GM19025 (cell line): ENCODE measurements around the gene TRPM3.
A peak's percentile ranks its signal among the peaks of the same experiment; 100 is the strongest.
"Not testable (repeated sequence)": the region's sequence is repeated elsewhere in the genome, so short reads cannot be mapped to it uniquely, and the experiment has no call there.

ENCODE experiments used
- ATAC-seq: cut with Tn5 transposase; IDR thresholded peaks from one replicate; pipeline ENCODE4 v1.9.1; 2021; ENCODE audit warnings: mild to moderate bottlenecking, low read depth, moderate library complexity; ENCODE audit not compliant: unreplicated experiment

TRPM3 gene

DNA sequence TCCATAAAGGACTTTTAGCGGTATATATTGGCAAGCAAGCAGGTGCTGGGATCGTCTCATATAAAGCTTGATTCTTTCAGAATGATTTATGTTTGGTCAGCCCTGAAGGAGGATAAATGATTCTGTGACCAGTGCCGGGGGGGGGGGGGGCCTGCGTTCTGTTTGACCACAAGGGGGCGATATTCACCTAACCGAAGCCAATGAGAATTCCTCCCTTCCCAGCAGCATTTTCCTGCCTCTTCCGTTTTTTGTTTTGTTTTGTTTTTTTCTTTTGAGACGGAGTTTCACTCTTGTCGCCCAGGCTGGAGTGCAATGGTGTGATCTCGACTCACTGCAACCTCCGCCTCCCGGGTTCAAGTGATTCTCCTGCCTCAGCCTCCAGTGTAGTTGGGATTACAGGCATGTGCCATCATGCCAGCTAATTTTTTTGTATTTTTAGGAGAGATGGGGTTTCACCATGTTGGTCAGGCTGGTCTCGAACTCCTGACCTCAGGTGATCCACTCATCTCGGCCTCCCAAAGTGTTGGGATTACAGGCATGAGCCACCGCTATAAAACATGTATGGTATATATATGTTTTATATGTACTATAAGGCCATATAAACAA is 492.2 kb downstream of the TRPM3 start:
- ATAC-seq: not testable (repeated sequence)

DNA sequence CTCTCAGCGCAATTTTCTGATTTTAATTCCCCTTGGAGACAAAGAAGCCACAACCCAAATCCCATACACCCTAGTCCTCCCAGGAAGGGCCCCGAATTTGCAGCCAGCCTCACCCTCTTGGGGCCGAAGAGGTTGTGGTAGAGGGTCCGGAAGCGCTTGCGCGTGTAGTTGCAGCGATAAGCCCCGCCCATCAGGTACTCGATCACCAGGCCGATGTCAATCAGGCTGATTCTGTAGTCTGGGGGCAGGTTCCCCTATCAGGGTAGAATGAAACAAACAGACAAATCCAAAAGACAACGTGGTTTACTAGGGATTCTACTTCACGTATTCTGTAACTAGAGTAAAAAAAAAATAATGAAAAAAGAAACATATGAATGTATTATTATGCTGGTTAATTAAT is 496.3 kb downstream of the TRPM3 start:
- no peak for ATAC-seq

DNA sequence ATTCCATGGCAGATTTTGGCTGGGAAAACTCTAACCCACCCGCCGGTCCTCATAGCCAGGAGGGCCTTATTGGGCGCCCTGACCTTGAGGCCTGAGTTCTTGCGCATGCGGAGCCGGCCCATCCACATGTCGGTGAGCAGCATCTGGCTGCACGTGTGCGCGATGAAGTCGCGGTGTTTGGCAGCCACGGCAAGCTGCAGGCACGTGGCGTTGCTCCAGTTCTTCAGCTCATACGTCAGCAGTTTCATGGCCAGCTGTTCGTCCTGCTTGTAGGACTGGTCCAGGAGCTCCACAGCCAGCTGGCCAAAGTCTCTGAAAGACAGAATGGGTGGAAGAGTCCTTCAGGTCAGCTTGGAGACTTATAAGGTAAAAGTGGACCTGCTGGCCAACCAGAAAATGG is 502.6 kb downstream of the TRPM3 start:
- no peak for ATAC-seq

DNA sequence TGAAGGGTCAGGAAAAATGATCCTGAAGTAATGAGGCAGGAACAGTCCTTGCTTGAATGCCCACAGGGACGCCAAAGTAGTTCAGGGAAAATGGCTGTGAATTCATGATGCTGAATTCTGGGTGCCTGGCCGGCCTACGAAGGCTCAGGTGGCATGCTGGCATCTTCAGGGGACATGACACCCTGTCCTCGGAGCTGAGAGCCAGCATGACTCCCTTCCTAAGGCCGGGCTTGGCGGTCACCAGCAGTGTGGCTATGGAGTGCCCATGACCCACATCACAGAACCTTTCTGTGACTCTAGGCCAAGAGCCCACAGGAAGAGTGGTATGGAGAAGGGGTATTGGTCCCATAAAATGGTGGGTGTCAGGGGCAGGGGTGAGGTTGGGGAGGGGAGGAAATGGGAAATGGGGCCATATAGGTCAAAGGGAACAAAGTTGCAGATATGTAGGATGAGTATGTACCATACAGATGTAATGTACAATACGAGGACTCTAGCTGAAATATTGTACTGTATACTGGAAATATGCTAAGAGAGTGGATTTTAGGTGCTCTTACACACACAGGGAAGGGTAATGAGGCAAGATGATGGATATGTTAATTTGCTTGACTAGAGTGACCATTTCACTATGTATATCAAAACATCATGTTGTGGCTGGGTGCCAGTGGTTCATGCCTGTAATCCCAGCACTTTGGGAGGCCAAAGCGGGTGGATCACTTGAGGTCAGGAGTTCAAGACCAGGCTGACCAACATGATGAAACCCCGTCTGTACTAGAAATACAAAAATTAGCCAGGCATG is 504.2 kb downstream of the TRPM3 start:
- ATAC-seq: no peak

DNA sequence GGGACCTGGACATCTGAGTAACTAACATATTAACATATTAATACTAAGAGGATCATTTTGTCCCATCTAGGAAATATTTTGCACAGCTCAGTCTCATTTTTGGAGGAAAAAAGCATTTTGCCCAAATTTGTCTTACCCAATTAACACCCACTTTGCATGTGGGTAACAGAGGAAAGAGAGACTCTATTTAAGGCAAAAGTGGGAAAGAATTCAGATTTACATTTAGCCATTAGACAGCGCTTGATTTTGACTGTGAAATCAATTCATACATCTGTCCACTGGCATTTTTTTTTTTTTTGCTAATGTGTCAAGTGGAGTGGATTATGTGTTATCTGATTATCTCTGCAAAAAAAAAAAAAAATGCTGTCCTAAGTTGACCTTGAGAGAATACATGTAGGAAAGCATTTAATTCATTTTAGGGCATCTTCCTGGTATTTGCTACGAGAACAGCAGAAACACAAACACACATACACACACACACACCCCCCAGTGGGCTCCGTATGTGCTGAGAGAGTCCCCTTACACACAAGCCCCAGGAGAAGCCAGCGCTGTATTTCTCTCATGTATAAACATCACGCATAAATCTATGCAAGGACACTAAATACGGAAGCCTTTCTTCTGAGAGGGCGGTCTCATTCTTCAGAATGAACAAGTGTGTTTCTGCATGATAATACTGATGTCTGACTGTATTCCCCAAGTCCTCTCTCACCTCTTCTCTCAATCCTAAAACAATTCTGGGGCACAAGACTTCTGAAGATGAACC is 505.0 kb downstream of the TRPM3 start:
- ATAC-seq: no peak

DNA sequence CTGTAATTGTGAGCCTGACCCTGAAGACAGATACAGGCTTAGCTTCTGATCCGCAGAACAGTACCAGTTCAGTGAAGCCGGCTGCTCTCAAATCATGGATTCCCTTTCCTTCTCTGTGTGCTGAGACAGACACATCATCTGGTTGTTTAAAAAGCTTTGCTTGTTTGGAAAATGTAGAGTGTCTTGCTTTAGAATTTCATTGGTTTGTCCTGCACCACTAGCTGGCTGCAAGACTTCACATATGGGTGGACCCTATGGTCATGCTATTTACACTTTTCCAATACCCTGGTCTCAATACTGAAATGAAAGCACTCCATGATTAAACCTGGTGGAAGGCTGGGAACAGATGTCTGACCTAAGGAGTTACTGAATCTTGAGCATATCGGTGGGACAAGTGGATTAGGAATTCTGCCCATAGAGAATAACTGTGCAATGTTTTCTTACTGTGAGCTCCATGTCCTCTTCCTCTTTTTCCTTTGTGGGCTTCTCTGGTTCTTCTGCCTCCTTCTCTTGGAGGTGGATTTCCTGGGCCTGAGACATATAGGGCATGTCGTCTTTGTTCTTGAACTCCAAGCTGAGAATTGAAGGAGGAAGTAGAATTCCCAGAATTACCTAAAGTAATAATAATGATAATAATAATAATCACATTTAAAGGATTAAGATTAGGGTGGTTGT is 505.8 kb downstream of the TRPM3 start:
- ATAC-seq: no peak

DNA sequence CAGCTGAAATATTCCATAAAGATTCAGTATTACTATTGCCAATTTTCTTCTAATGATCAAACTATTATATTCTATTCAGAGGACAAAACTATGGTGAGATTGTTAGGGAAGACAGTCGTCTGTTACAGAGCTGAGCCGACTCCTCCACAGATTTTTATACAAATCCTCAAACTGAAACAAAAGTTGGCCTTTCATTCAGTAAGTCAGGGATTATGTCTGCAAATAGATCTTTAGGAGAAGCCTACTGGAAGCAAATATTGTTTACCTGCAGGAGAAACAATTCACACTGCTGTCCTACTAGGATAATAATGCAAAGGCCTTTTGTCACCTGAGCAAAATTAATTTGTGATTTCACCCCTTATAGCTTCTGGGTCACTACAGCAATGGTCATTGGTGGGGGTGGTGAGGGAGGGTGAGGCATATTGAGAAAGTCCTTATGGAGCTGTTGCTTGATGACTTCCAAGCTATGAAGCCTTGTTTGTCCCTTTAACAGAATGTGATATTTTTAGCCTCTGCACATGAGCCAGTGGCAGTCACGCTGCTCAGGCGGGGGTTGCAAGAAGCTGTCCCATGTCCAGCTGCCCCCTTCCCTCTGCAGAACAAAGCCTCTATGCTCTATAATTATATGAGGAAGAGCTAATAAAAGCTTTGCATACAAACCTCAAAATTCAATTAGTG is 506.5 kb downstream of the TRPM3 start:
- ATAC-seq: no peak

DNA sequence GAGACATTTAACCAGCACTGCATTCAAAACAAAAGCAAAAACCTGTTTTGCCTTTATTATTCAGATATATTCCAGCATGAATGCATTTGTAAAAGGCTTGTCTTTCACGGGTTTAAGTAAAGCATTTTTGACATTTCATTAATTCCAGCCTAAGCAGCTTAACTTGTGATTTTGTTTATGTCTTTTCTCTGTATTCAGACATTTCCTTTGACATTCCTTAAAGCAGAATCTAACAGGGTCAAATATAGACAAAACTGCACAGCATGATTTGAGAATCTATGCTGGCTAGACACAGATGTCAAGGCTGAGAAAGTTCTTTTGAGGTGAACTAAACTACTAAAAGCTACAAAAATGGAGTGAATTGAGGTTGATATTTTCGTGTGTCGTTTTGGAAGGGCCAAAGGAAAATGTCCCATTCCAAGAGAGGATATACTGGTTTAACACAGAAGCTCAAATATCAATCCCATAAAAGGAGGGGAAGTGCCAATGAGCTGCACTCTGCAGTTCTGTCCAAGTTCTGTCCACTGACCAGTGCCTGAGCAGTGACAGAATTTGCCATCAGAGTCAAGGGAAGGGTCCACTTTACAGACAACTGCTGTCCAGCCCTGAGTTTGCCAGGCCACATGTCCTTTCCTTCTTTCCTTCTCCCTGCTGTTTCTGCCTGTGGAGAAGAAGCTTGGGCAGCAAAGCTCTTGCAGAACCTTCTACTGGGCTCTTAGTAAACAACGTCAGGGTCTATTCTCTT is 508.2 kb downstream of the TRPM3 start:
- ATAC-seq: no peak

DNA sequence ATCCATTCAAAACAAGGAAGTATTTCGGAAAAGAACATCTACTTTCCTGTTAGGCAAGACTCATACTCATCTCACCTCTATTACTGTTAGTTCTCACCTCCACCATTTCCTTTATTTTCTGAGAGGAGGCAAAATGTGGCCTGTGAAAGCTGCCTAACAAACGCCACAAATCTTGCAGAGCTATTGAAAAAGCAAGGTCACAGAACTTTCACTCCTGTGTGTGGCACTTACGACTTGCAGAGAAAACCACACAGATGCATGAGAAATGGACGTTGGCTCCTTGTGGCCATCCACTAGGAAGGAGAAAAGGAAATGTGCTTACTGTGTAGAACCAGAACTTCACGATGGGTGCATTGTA is 511.2 kb downstream of the TRPM3 start:
- no peak for ATAC-seq

DNA sequence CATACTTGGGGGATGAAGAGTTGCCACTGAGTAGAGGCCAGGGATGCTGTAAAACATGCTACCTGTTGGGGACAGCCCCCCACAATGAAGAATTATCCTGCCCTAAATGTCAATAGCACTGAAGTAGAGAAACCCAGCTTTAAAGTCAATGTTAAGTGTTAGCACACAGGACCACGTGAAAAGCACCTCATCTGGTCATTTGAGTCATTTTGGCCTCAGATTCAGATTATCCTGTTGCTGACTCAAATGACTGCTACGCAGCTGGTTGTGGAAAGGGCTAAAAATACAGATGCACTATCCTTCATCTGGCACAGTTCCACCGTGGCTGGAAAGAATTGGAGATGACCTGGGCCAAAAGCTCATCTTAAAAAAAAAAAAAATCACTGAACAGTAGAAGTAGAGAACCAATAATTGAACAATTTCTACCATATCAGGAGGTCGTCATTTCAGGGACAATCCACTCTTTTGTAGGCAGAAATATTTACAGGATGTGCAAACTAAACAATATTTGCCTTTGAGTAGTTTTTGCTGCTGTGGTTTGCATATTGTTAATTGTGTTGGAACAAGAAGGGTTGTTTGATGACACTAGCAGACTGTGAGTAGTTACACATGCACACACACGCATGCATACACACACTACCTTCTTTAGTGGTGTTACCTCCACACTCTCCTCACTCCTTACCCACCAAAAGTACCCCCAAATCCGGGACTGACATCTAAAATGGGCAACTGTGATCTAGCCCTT is 511.7 kb downstream of the TRPM3 start:
- ATAC-seq: no peak

DNA sequence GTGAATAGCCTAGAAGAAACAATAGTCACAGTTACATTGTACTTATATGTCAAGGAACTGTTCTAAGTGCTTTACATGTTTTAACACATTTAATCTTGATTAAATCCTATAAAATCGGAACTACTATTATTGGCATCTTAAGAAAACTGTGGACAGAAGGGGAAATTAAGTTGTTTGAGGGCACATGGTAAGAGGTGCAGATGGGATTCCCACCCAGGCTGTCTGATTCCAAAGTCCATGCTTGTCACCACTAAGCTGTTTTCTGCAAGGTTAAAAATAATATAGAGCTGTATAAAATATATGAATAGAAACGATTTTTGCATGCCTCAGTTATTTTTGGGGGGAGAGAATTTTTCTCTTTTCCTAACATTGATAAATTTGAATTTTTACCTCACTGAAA is 512.4 kb downstream of the TRPM3 start:
- no peak for ATAC-seq

DNA sequence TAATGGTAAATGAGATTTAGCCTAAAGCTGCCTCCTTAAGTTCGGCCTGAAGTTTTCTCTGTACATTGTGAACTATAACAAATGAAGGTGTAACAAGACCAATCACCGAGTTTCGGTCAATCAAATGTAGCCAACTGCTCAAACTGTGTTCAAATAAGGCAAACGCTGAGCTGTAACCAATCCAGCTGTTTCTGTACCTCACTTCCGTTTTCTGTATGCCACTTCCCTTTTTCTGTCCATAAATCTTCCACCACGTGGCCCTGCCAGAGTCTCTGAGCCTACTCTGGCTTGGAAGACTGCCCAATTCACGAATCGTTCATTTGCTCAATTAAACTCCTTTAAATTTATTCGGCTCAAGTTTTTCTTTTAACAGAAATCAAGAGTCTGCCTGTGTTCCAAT is 513.5 kb downstream of the TRPM3 start:
- no peak for ATAC-seq

DNA sequence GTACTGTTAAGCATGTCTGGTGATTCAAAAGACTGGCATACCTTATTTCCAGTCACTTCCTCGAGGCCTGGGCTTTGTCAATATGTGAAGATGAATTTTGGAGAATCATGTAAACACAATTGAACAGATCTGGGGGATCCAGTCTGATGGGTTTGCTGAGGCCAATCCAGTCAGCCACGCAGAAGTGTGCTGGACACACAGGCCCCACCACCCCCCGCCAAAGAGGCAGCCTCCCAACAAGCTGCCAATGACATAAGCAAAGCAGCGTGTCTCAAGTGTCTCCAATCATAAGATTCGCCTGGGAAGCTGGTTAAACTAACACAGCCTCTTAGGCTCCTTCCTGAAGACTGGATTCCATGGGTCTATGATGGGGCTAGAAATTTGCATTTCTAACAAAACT is 514.1 kb downstream of the TRPM3 start:
- ATAC-seq: no peak

DNA sequence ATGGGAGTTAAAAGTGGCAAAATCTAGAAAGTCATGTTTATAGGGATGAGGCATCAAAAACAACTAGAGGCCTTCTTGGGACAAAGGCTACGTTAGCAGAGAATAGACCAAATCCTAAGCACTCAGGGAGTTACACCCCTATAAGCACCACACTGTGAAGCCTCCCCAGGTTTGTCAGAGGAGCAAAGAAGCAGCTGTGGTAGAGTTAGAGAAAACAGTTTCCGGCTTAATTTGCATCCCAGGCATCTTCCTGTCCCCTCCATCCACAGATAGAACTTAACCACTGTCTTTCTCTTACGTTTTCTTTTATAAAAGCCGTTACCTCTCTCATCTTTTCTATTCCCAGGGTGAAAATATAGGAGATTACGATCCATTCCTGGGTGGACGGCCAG is 518.4 kb downstream of the TRPM3 start:
- no peak for ATAC-seq

DNA sequence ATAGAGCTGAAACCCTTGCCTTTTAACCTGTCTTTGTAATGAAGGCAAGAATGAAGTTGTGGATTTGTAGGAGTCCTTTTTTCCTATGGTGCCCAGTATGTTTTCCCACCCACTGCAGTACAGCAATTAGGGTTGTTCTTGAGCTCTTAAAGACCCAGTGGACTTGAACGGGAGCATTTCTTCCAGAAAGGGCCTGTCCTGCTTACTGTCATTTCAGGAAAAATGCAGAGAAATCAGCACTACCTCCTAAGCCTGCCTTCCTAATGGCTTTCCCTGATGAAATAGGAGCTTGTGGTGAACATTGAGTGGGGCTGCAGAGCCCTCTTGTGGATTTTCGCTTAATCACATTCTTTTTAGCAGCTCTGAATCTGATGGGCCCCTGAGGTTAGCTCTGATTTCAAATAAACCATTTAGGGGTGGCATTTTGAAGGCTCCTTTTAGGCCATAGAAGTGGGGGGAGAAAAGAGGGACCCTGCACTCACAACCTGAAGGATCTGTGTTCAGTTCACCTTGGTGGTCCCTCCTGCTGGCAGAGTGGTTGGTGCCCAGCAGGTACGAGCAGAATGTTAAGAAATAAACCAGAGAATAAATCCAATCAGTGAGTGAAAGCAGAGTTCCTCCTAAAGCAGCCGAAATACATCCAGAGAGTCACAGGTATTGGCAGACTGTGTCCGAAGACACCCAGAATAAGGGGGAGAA is 519.0 kb downstream of the TRPM3 start:
- peak; percentile 76 for ATAC-seq

DNA sequence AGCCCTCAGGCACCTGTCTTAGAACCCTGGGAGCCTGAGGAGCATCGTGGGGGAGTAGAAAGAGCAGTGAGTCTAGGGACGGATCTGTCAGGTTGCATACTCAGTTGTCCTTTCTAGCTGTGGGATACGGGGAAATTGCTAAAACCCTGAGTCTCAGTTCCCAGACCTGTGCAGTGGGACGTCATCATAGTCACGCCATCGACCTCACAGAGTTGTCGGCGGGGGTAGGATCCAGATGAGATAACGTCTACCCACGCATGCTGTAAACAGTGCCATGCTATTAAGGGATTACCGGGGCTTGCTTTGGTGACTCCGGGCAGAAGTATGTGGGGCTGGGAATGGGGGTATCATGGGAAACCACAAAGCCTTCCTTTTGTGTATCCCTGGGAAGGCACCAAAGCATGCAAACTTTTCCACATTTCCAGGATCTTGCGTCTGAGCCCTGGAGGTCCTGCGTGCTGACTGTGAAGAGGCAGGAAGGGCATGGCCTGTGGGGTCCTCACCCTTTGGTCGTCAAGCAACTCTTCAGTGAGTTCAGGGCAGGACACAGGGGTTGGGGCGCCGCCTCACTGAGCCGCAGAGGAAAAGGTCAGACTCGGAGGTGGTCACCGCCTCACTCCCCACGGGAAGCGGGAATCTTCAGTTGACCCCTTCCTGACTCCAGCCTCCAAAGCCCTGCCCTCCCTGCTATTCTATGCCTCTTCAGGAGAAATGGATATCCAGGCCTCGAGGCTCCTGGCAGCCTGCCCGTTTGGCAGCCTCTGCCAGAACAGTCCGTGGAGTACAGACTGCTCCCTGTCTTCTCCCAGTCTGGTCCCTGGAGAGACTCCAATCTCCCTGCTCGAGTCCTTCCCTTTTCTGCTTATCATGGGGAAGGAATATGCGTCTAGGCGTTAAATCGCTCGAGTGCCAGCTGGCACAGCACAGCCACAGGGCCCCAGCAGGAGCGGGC is 520.1 kb downstream of the TRPM3 start:
- ATAC-seq: no peak

DNA sequence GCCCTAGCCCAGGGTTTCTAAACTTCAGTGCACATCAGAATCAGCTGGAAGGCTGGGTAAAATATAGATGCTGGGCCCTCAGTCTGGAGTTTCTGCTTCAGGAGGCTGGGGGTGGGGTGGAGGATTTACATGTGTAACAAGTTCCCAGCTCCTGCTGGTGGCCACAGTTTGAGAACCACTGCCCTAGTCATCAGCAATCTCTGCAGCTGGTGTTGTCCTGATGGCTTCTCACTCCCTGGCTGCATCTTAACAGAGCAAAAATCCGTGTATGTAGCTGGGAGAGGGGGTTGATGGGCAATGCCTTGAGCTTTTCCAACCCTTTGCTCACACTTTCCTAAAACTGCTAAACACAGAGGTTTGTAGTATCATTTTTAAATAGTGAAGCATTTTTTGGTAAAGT is 520.9 kb downstream of the TRPM3 start:
- ATAC-seq: no peak

DNA sequence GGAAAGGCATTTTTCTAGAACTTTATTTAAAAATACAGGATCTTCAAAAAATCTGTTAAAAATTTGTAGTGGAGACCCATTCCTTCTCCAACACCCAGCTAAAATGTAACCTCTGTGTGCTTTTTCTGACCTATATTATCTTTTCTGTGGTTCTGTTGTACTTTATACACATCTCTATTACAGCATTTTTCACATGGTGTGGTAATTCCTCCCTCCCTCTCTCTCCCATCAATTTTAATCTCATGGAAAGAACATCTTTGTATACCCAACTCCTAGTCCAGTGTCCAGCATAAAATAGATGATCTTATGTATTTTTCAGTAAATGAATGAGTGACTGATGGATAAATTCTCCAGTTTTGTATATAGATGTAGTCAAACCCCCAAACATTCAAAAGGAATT is 523.5 kb downstream of the TRPM3 start:
- ATAC-seq: no peak
